OCI-LY3 (cell line): ENCODE measurements around the gene MAP3K4.

ENCODE experiments used
- H2AFZ ChIP-seq: fragments of 200-600, 300-600 bp; shearing (Covaris generic); 2 replicates; pipeline ENCODE4 v1.6.0; 2014; ENCODE audit warnings: antibody characterized with exemption, low read depth, low read length
- H3K27ac ChIP-seq: fragments of 200-600, 300-600 bp; sonication (generic); 2 replicates; pipeline ENCODE4 v1.5.1; 2014; ENCODE audit warnings: mild to moderate bottlenecking, low read length, moderate library complexity, mixed read lengths
- H3K27me3 ChIP-seq: fragments of 200-600, 300-600 bp; sonication (generic); 2 replicates; pipeline ENCODE4 v1.6.1; 2014; ENCODE audit warnings: low read depth, low read length, mixed read lengths
- H3K36me3 ChIP-seq: fragments of 200-600, 300-600 bp; sonication (generic); replicated peaks from 2 replicates; pipeline ENCODE3; 2014; ENCODE audit warnings: low read depth, low read length, mixed read lengths
- H3K4me1 ChIP-seq: fragments of 300-600, 200-600 bp; sonication (generic); 2 replicates; pipeline ENCODE4 v1.6.1; 2014; ENCODE audit warnings: low read length, mixed read lengths
- H3K4me2 ChIP-seq: fragments of 200-600, 300-600 bp; sonication (generic); 2 replicates; pipeline ENCODE4 v1.6.1; 2014; ENCODE audit warnings: low read length, mixed read lengths
- H3K4me3 ChIP-seq: fragments of 300-600, 200-600 bp; sonication (generic); 2 replicates; pipeline ENCODE4 v1.5.1; 2014; ENCODE audit warnings: antibody characterized with exemption, mild to moderate bottlenecking, low read length, moderate library complexity
- H3K79me2 ChIP-seq: fragments of 300-600, 200-600 bp; shearing (Covaris generic); 2 replicates; pipeline ENCODE4 v1.6.1; 2014; ENCODE audit warnings: mild to moderate bottlenecking, low read length, mixed read lengths
- H3K9ac ChIP-seq: fragments of 300-600, 200-600 bp; shearing (Covaris generic); 2 replicates; pipeline ENCODE4 v1.6.0; 2014; ENCODE audit warnings: mild to moderate bottlenecking, low read length, moderate library complexity
- H3K9me3 ChIP-seq: fragments of 200-600, 300-600 bp; shearing (Covaris generic); 2 replicates; pipeline ENCODE4 v1.6.1; 2014; ENCODE audit warnings: low read length, mixed read lengths; ENCODE audit not compliant: insufficient read depth
- H4K20me1 ChIP-seq: fragments of 200-600, 300-600 bp; sonication (generic); 2 replicates; pipeline ENCODE4 v1.6.1; 2016; ENCODE audit warnings: low read length, mixed read lengths; ENCODE audit not compliant: insufficient read depth
- CTCF ChIP-seq: fragments of 200-600, 300-600 bp; sonication (generic); IDR thresholded peaks from 2 replicates; pipeline ENCODE4 v1.5.1; 2014; ENCODE audit warnings: antibody characterized with exemption, low read length, low read depth
- EZH2phosphoT487 ChIP-seq: fragments of 200-600 bp; shearing (Covaris generic); IDR thresholded peaks from 2 replicates; pipeline ENCODE4 v1.6.1; 2018; ENCODE audit warnings: antibody characterized with exemption, mixed run types, low read depth

The MAP3K4 gene

GRCh38 chr6:161080263-161080970, 88.8 kb downstream of the MAP3K4 start:
- H3K4me3 ChIP-seq, result no peak overlapping the region
- H3K27me3 ChIP-seq, result no peaks in the 10 kb centered on the region
- H3K9me3 ChIP-seq, result no peaks in the 10 kb centered on the region
- no peaks in the 10 kb centered on the region for H4K20me1 ChIP-seq
- no peak overlapping the region for H2AFZ ChIP-seq
- H3K79me2 ChIP-seq, result no peaks in the 10 kb centered on the region
- peaks cover 10% of the 10 kb centered on the region for H3K4me1 ChIP-seq
- H3K36me3 ChIP-seq, result peaks cover 36% of the 10 kb centered on the region
- TF ChIP-seq EZH2phosphoT487 (no peak), CTCF (no peak)
- H3K27ac ChIP-seq, result no peak overlapping the region
- H3K9ac ChIP-seq, result no peak overlapping the region
- H3K4me2 ChIP-seq, result no peak overlapping the region

GRCh38 chr6:161082215-161082614, 90.6 kb downstream of the MAP3K4 start:
- TF ChIP-seq CTCF (no peak), EZH2phosphoT487 (no peak)
- peaks cover 12% of the 10 kb centered on the region for H3K4me1 ChIP-seq
- H3K9me3 ChIP-seq, result no peaks in the 10 kb centered on the region
- H3K79me2 ChIP-seq, result no peaks in the 10 kb centered on the region
- no peaks in the 10 kb centered on the region for H3K27me3 ChIP-seq
- no peak overlapping the region for H3K27ac ChIP-seq
- peaks cover 36% of the 10 kb centered on the region for H3K36me3 ChIP-seq
- no peak overlapping the region for H3K4me2 ChIP-seq
- H3K9ac ChIP-seq, result no peak overlapping the region
- H3K4me3 ChIP-seq, result no peak overlapping the region
- no peaks in the 10 kb centered on the region for H4K20me1 ChIP-seq
- H2AFZ ChIP-seq, result no peak overlapping the region

- H4K20me1 ChIP-seq, result no peaks in the 10 kb centered on the region
- H3K9me3 ChIP-seq, result no peaks in the 10 kb centered on the region
- peaks cover 12% of the 10 kb centered on the region for H3K4me1 ChIP-seq
- no peak overlapping the region for H3K9ac ChIP-seq
- no peak overlapping the region for H3K27ac ChIP-seq
- H2AFZ ChIP-seq, result no peak overlapping the region
- no peaks in the 10 kb centered on the region for H3K79me2 ChIP-seq
- no peaks in the 10 kb centered on the region for H3K27me3 ChIP-seq
- no peak overlapping the region for H3K4me3 ChIP-seq
- TF ChIP-seq EZH2phosphoT487 (no peak), CTCF (no peak)
- H3K36me3 ChIP-seq, result peaks cover 47% of the 10 kb centered on the region
- no peak overlapping the region for H3K4me2 ChIP-seq
Observed at GRCh38 chr6:161085246-161085645, 93.7 kb downstream of the MAP3K4 start.

- Histone ChIP-seq H3K4me3 (no peak overlapping the region), H3K27ac (no peak overlapping the region)
- TF ChIP-seq EZH2phosphoT487, result no peak
- TF ChIP-seq CTCF, result no peak
Observed at GRCh38 chr6:161088676-161089328, 97.2 kb downstream of the MAP3K4 start.

More at GRCh38 chr6:161088676-161089328, 97.2 kb downstream of the MAP3K4 start:
- Histone ChIP-seq H3K9me3 (no peaks in the 10 kb centered on the region), H4K20me1 (no peaks in the 10 kb centered on the region), H3K36me3 (peaks cover 44% of the 10 kb centered on the region), H3K79me2 (no peaks in the 10 kb centered on the region), H3K9ac (no peak overlapping the region), H3K4me2 (no peak overlapping the region), H2AFZ (no peak overlapping the region), H3K27me3 (no peaks in the 10 kb centered on the region), H3K4me1 (peaks cover 12% of the 10 kb centered on the region)
